ENCODE results near the gene INPP5F. TPM values are rescaled to one million over a fixed set of nuclear protein-coding genes. Genes with fewer than 3 reads are reported as not detected.

INPP5F gene
- total and polyA plus RNA-seq, 8 donors: 4.6 to 25.7 (median 16.4) TPM

DNA sequence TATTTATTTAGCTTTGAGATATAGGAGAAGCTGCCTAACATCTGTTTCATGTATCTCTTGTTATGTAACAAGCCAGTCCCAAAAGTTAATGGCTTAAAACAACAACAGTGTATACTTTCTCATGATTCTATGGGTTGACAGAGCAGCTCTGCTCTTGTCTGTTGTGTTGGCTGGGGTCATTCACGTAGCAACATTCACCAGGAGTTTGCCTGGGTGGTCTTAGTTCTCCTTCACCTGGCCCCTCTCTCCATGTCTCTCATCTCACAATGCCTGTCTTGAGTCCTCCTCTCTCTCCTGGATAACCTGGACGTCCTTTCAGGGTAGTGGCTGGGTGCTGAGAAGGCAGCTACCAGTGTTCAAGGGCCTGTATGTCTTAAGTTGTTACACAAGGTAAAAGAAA lies 27.5 kb downstream of the INPP5F start:
- 67 to 82% (median 72%) methylated on average over 2 of the region's 2 CpGs for WGBS, 5 donors
- H3K27ac ChIP-seq: peak overlapping the region in 1 of 5 donors; percentile 6
- no peak overlapping the region for H3K4me3 ChIP-seq
- no peaks in the 10 kb centered on the region for H3K27me3 ChIP-seq
- peaks cover 0 to 44% (median 8%) of the 10 kb centered on the region in 4 donors for H3K4me1 ChIP-seq
- DNase-seq: no peak
- intact Hi-C loops (cut with DNase I; ENCODE audit: low total_unique reads): no loop called here
- H3K36me3 ChIP-seq: no peaks in the 10 kb centered on the region
- no peaks in the 10 kb centered on the region for H3K9me3 ChIP-seq
- no peak for TF ChIP-seq EP300 (IDR thresholded peaks at IDR 0.05)
- TF ChIP-seq POLR2AphosphoS5 (IDR thresholded peaks at IDR 0.05): no peak
- TF ChIP-seq POLR2A (IDR thresholded peaks at IDR 0.05): no peak
- TF ChIP-seq, protein P1, sequence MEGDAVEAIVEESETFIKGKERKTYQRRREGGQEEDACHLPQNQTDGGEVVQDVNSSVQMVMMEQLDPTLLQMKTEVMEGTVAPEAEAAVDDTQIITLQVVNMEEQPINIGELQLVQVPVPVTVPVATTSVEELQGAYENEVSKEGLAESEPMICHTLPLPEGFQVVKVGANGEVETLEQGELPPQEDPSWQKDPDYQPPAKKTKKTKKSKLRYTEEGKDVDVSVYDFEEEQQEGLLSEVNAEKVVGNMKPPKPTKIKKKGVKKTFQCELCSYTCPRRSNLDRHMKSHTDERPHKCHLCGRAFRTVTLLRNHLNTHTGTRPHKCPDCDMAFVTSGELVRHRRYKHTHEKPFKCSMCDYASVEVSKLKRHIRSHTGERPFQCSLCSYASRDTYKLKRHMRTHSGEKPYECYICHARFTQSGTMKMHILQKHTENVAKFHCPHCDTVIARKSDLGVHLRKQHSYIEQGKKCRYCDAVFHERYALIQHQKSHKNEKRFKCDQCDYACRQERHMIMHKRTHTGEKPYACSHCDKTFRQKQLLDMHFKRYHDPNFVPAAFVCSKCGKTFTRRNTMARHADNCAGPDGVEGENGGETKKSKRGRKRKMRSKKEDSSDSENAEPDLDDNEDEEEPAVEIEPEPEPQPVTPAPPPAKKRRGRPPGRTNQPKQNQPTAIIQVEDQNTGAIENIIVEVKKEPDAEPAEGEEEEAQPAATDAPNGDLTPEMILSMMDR (IDR thresholded peaks at IDR 0.05): no peak

DNA sequence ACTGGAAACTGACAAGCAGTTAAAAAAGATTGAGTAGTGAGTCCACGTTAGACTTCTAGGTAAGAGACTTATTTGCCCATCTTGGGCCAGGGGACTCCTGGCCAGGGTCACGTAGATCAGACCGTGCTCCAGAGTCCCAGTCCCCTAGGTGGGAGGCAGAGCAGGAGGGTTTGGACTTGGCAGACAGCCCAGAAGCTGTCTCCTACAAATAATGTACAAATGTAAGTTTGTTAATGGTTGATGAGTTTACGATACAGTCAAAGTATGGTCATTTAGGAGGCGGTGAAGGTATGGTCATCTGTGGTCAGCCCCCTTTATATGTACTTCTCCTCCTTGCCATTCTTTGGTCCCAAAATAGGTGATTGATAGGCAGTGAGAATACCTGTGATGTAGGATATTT lies 28.2 kb downstream of the INPP5F start:
- H3K27me3 ChIP-seq: no peaks in the 10 kb centered on the region
- H3K36me3 ChIP-seq: no peaks in the 10 kb centered on the region
- no peaks in the 10 kb centered on the region for H3K9me3 ChIP-seq
- no peak overlapping the region for H3K27ac ChIP-seq
- TF ChIP-seq, protein P1 (IDR thresholded peaks at IDR 0.05): no peak
- TF ChIP-seq EP300 (IDR thresholded peaks at IDR 0.05) (no peak), POLR2AphosphoS5 (IDR thresholded peaks at IDR 0.05) (no peak), POLR2A (IDR thresholded peaks at IDR 0.05) (no peak)
- WGBS, 5 donors: 54 to 69% (median 57%) methylated on average over 5 of the region's 5 CpGs
- no peak overlapping the region for H3K4me3 ChIP-seq
- peak in 1 of 2 donors; percentile 72 for DNase-seq
- intact Hi-C loops (cut with DNase I; ENCODE audit: low total_unique reads): no loop called here
- H3K4me1 ChIP-seq: peaks cover 0 to 44% (median 8%) of the 10 kb centered on the region in 4 donors

DNA sequence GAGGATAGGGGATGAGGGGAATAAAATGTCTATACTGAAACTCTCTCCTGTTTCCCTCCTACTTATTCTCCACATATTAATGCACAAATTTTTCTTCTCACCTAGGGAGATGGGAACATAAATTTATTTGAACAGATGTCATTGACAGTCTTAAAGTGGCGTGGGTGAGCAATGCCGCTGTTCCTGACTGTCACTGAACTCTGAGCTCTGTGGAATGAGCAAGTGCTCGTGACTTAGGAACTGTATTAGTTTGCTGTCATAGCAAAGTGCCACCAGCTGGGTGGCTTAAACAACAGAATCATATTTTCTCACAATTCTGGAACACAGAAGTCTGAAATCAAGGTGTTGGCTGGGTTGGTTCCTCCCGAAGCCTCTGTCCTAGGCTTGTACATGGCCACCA lies 29.1 kb downstream of the INPP5F start:
- Histone ChIP-seq H3K36me3 (no peaks in the 10 kb centered on the region), H3K27me3 (no peaks in the 10 kb centered on the region), H3K4me1 (peaks cover 0 to 50% (median 8%) of the 10 kb centered on the region in 4 donors), H3K9me3 (no peaks in the 10 kb centered on the region), H3K4me3 (no peak overlapping the region), H3K27ac (peak overlapping the region in 1 of 5 donors; percentile 18)
- peak in 1 of 2 donors; percentile 33 for DNase-seq
- intact Hi-C loops (cut with DNase I; ENCODE audit: low total_unique reads): no loop called here
- TF ChIP-seq POLR2A (IDR thresholded peaks at IDR 0.05) (no peak), POLR2AphosphoS5 (IDR thresholded peaks at IDR 0.05) (no peak), EP300 (IDR thresholded peaks at IDR 0.05) (no peak)
- TF ChIP-seq, protein P1 (IDR thresholded peaks at IDR 0.05): no peak
- 90 to 93% (median 92%) methylated on average over 4 of the region's 4 CpGs for WGBS, 5 donors

DNA sequence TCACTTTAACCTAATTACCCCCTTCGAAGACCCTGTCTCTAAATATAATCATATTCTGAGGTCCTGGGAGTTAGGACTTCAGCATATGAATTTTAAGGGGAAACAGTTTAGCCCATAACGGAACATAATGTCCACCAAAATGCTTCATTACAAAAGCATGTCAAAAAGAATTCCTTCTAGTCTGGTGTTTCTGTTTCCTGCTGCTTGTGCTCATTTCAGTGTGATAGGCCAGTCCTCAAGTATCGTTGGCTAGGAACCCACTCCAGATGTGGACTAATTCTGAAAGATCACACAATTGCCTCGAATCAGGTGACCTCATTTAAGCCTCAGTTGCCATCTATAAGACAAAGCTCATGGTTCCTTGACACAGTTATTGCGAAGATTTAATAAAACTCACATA lies 29.6 kb downstream of the INPP5F start:
- Histone ChIP-seq H3K4me3 (no peak overlapping the region), H3K36me3 (no peaks in the 10 kb centered on the region), H3K27ac (peak overlapping the region in 1 of 5 donors; percentile 25), H3K27me3 (no peaks in the 10 kb centered on the region), H3K4me1 (peaks cover 0 to 49% (median 9%) of the 10 kb centered on the region in 4 donors), H3K9me3 (no peaks in the 10 kb centered on the region)
- intact Hi-C loops (cut with DNase I; ENCODE audit: low total_unique reads): no loop called here
- TF ChIP-seq, protein P1 (IDR thresholded peaks at IDR 0.05): no peak
- TF ChIP-seq EP300 (IDR thresholded peaks at IDR 0.05): no peak
- TF ChIP-seq POLR2A (IDR thresholded peaks at IDR 0.05): no peak
- TF ChIP-seq POLR2AphosphoS5 (IDR thresholded peaks at IDR 0.05): no peak
- 76 to 89% (median 87%) methylated on average over 5 of the region's 5 CpGs for WGBS, 5 donors
- DNase-seq: no peak

Data from stomach (tissue), 9 donors.